H9 (cell line): ENCODE results near the gene CORO7. TPM values are rescaled to one million over a fixed set of nuclear protein-coding genes. Genes with fewer than 3 reads are reported as not detected.

Experiments
- DNase-seq: peaks from one replicate; pipeline ENCODE4 v3.0.0-alpha.2; 2017
- H2AFZ ChIP-seq: one replicate; pipeline ENCODE4 v1.6.1; 2013; ENCODE audit warnings: mild to moderate bottlenecking, low read length, control low read depth, moderate library complexity
- H2AK5ac ChIP-seq: 2 replicates; pipeline ENCODE4 v1.6.1; 2013; ENCODE audit warnings: low read length, control low read depth, mixed read lengths; ENCODE audit not compliant: insufficient read length
- H2BK120ac ChIP-seq: one replicate; pipeline ENCODE4 v1.6.1; 2013; ENCODE audit warnings: low read depth, mild to moderate bottlenecking, low read length, control low read depth, inconsistent platforms; ENCODE audit not compliant: poor library complexity, severe bottlenecking
- H2BK12ac ChIP-seq: 2 replicates; pipeline ENCODE4 v1.6.1; 2013; ENCODE audit warnings: low read length, control low read depth, mixed read lengths, low read depth; ENCODE audit not compliant: insufficient read length
- H2BK15ac ChIP-seq: 2 replicates; pipeline ENCODE4 v1.6.1; 2013; ENCODE audit warnings: low read depth, low read length, control low read depth
- H2BK20ac ChIP-seq: one replicate; pipeline ENCODE4 v1.6.1; 2013; ENCODE audit warnings: low read depth, mild to moderate bottlenecking, low read length, control low read depth, inconsistent platforms; ENCODE audit not compliant: poor library complexity, severe bottlenecking
- H2BK5ac ChIP-seq: 2 replicates; pipeline ENCODE4 v1.6.1; 2013; ENCODE audit warnings: low read length, control low read depth, mixed read lengths; ENCODE audit not compliant: insufficient read length
- H3K14ac ChIP-seq: 2 replicates; pipeline ENCODE4 v1.6.1; 2013; ENCODE audit warnings: low read length, control low read depth; ENCODE audit not compliant: insufficient read depth
- H3K18ac ChIP-seq: 2 replicates; pipeline ENCODE4 v1.6.1; 2013; ENCODE audit warnings: low read depth, mild to moderate bottlenecking, mixed read lengths, low read length, control low read depth; ENCODE audit not compliant: insufficient read length
- H3K23ac ChIP-seq: 2 replicates; pipeline ENCODE4 v1.6.1; 2013; ENCODE audit warnings: low read length, control low read depth, mixed read lengths, low read depth; ENCODE audit not compliant: insufficient read length
- H3K23me2 ChIP-seq: 2 replicates; pipeline ENCODE4 v1.6.1; 2013; ENCODE audit warnings: low read depth, mild to moderate bottlenecking, mixed read lengths, low read length, control low read depth; ENCODE audit not compliant: insufficient read length, poor library complexity, severe bottlenecking
- H3K27ac ChIP-seq: 2 replicates; pipeline ENCODE4 v1.5.1; 2013; ENCODE audit warnings: low read length, control low read depth, mixed read lengths, low read depth; ENCODE audit not compliant: insufficient read length
- H3K27me3 ChIP-seq: 2 replicates; pipeline ENCODE4 v1.6.1; 2013; ENCODE audit warnings: low read length, control low read depth, inconsistent platforms; ENCODE audit not compliant: insufficient read depth
- H3K4ac ChIP-seq: 2 replicates; pipeline ENCODE4 v1.6.1; 2013; ENCODE audit warnings: low read depth, mild to moderate bottlenecking, control low read depth, inconsistent platforms, low read length, moderate library complexity
- H3K4me1 ChIP-seq: 2 replicates; pipeline ENCODE4 v1.6.1; 2013; ENCODE audit warnings: low read length, control low read depth, inconsistent platforms; ENCODE audit not compliant: insufficient read depth
- H3K4me2 ChIP-seq: 2 replicates; pipeline ENCODE4 v1.6.1; 2013; ENCODE audit warnings: low read length, control low read depth, mixed read lengths; ENCODE audit not compliant: insufficient read length, insufficient read depth
- H3K56ac ChIP-seq: 2 replicates; pipeline ENCODE4 v1.6.1; 2013; ENCODE audit warnings: low read depth, mild to moderate bottlenecking, mixed read lengths, low read length, control low read depth; ENCODE audit not compliant: insufficient read length
- H3K79me1 ChIP-seq: 2 replicates; pipeline ENCODE4 v1.6.1; 2013; ENCODE audit warnings: low read depth, mild to moderate bottlenecking, moderate library complexity, low read length, control low read depth, inconsistent platforms; ENCODE audit not compliant: insufficient read depth, poor library complexity, severe bottlenecking
- H3K79me2 ChIP-seq: 2 replicates; pipeline ENCODE4 v1.6.1; 2013; ENCODE audit warnings: low read length, control low read depth, inconsistent platforms; ENCODE audit not compliant: insufficient read depth
- H3K9ac ChIP-seq: 2 replicates; pipeline ENCODE4 v1.6.1; 2013; ENCODE audit warnings: low read length, control low read depth, mixed read lengths; ENCODE audit not compliant: insufficient read length; ENCODE audit errors: extremely low read depth
- H3K9me3 ChIP-seq: one replicate; pipeline ENCODE4 v1.6.1; 2013; ENCODE audit warnings: low read depth, low read length, inconsistent platforms; ENCODE audit not compliant: control insufficient read depth
- H3T11ph ChIP-seq: one replicate; pipeline ENCODE4 v1.6.1; 2013; ENCODE audit warnings: mild to moderate bottlenecking, low read length, control low read depth, inconsistent platforms
- H4K20me1 ChIP-seq: one replicate; pipeline ENCODE4 v1.6.1; 2013; ENCODE audit not compliant: control insufficient read depth, insufficient read length, insufficient read depth
- H4K5ac ChIP-seq: 2 replicates; pipeline ENCODE4 v1.6.1; 2013; ENCODE audit warnings: low read depth, mild to moderate bottlenecking, mixed read lengths, low read length, control low read depth; ENCODE audit not compliant: insufficient read length
- H4K8ac ChIP-seq: replicated peaks from 2 replicates; pipeline ENCODE4 v1.6.1; 2013; ENCODE audit warnings: low read length, control low read depth, mixed read lengths, low read depth; ENCODE audit not compliant: insufficient read length
- H4K91ac ChIP-seq: 2 replicates; pipeline ENCODE4 v1.6.1; 2013; ENCODE audit warnings: low read depth, mild to moderate bottlenecking, moderate library complexity, mixed read lengths, low read length, control low read depth; ENCODE audit not compliant: insufficient read length
- H3K27ac Mint-ChIP-seq, 3 experiments: 2 replicates in 2 of 3; 3 replicates in 1 of 3; pipeline ENCODE4 v1.8.0; 2020 to 2021; ENCODE audit warnings: mixed read lengths in 3 of 3, mild to moderate bottlenecking in 1 of 3, moderate library complexity in 1 of 3
- H3K27me3 Mint-ChIP-seq: 2 replicates; pipeline ENCODE4 v1.8.0; 2021; ENCODE audit warnings: low read depth, mild to moderate bottlenecking, moderate library complexity, mixed read lengths
- H3K36me3 Mint-ChIP-seq, 3 experiments: 2 replicates in 2 of 3; 3 replicates in 1 of 3; pipeline ENCODE4 v1.8.0; 2020 to 2021; ENCODE audit warnings: low read depth in 3 of 3, mixed read lengths in 3 of 3; ENCODE audit not compliant: insufficient read depth in 1 of 3
- H3K4me1 Mint-ChIP-seq, 2 experiments: 2 replicates each; pipeline ENCODE4 v1.8.0; 2020; ENCODE audit warnings: mixed read lengths in 2 of 2
- H3K4me3 Mint-ChIP-seq, 2 experiments: 2 replicates in 1 of 2; 3 replicates in 1 of 2; pipeline ENCODE4 v1.8.0; 2020 to 2021; ENCODE audit warnings: mild to moderate bottlenecking in 2 of 2, mixed read lengths in 2 of 2, moderate library complexity in 1 of 2
- H3K9me3 Mint-ChIP-seq, 2 experiments: 2 replicates in 1 of 2; 3 replicates in 1 of 2; pipeline ENCODE4 v1.8.0; 2020; ENCODE audit warnings: mild to moderate bottlenecking in 2 of 2, mixed read lengths in 2 of 2, moderate library complexity in 1 of 2
- WGBS: extraction: QIAGEN DNeasy Blood & Tissue Kit; methylation state at CpG from one replicate; pipeline ENCODE4 v1.1.7; 2013; ENCODE audit warnings: missing lambda C conversion rate, low lambda C conversion rate, mixed read lengths; ENCODE audit not compliant: insufficient read length; ENCODE audit errors: extremely low coverage; 5-methylcytosine and 5-hydroxymethylcytosine counted together
- total RNA-seq: library from RNA; stranded (reverse); gene quantifications from 2 replicates; pipeline ENCODE4 v1.2.1, GENCODE V29; 2021
- TF ChIP-seq, protein P1 (sequence below): fragments of 200-600 bp; sonication (generic); conservative IDR thresholded peaks from 3 replicates; pipeline ENCODE4 v1.8.0; 2021; ENCODE audit warnings: antibody characterized with exemption, mild to moderate bottlenecking

Gene CORO7
- total RNA-seq, 1 experiment from 2014 or later: 38.4 TPM

DNA sequence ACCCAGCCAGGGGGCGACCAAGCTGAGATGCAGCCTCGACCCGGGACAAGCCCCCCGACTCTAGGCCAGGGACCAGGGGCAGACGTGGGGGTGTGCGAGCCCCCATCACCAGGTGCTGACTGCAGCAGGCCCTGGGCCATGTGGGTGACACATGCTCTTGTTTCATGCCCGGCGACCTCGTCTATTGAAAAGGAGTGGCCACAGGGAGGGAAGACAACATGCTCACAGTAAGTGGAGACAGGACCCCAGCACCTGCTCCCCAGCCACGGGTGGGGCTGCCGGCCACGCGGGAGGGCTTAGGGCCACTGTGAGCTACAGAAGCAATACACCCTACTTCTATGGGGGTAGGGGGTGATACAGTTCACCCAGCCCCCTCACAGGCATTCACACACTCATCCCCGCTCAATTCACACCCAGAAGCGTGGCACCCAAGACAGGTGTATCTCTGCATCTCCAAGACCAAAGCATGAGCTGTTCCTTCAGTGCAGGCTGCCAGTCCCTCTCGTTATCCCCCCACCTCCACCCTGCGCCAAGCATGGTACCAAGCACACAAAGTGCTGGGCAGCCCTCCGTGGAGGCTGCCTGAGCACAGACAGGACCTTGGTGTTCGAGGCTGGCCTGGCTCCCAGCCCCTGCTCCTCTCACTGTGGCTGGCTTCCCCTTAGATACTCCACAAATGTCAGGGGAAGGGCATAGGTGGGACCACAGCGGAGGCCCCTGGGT, 31.2 kb downstream of the CORO7 start:
- H2BK5ac ChIP-seq: no peak overlapping the region
- no CpG with 5 or more reads among the region's 20 CpGs for WGBS
- H3K27ac ChIP-seq: no peak overlapping the region

More for the DNA sequence above, 31.2 kb downstream of the CORO7 start:
- H2BK120ac ChIP-seq: no peak overlapping the region
- Mint-ChIP-seq H3K27me3 (no peaks in the 10 kb centered on the region), H3K9me3 (no peaks in the 10 kb centered on the region), H3K4me3 (no peak overlapping the region; a peak in 1 of 5 replicates), H3K4me1 (peaks cover 14 to 19% of the 10 kb centered on the region in 2 experiments), H3K36me3 (peaks cover 0 to 6% (median 2%) of the 10 kb centered on the region in 3 experiments; a peak in 4 of 7 replicates), H3K27ac (peak overlapping the region in 1 of 3 experiments; percentile 84; a peak in 3 of 7 replicates)
- no peaks in the 10 kb centered on the region; the same call in 1 of the 2 replicates for H3K4me1 ChIP-seq
- H4K20me1 ChIP-seq: no peaks in the 10 kb centered on the region
- no peaks in the 10 kb centered on the region for H3K23me2 ChIP-seq
- no peak overlapping the region for H3K23ac ChIP-seq
- H3K4ac ChIP-seq: no peak overlapping the region
- no peaks in the 10 kb centered on the region for H3K9me3 ChIP-seq
- no peaks in the 10 kb centered on the region for H3K79me1 ChIP-seq
- H2AFZ ChIP-seq: no peak overlapping the region
- H3K4me2 ChIP-seq: no peak overlapping the region
- no peak overlapping the region for H2BK12ac ChIP-seq
- no peak overlapping the region for H3K9ac ChIP-seq
- H3K27me3 ChIP-seq: no peaks in the 10 kb centered on the region
- H2BK15ac ChIP-seq: no peak overlapping the region
- no peak overlapping the region for H3K56ac ChIP-seq
- no peak overlapping the region; the same call in 1 of the 2 replicates for H3K14ac ChIP-seq
- H3T11ph ChIP-seq: no peak overlapping the region
- TF ChIP-seq, protein P1, sequence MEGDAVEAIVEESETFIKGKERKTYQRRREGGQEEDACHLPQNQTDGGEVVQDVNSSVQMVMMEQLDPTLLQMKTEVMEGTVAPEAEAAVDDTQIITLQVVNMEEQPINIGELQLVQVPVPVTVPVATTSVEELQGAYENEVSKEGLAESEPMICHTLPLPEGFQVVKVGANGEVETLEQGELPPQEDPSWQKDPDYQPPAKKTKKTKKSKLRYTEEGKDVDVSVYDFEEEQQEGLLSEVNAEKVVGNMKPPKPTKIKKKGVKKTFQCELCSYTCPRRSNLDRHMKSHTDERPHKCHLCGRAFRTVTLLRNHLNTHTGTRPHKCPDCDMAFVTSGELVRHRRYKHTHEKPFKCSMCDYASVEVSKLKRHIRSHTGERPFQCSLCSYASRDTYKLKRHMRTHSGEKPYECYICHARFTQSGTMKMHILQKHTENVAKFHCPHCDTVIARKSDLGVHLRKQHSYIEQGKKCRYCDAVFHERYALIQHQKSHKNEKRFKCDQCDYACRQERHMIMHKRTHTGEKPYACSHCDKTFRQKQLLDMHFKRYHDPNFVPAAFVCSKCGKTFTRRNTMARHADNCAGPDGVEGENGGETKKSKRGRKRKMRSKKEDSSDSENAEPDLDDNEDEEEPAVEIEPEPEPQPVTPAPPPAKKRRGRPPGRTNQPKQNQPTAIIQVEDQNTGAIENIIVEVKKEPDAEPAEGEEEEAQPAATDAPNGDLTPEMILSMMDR: no peak
- no peak overlapping the region for H4K5ac ChIP-seq
- H2AK5ac ChIP-seq: no peak overlapping the region
- H3K79me2 ChIP-seq: no peaks in the 10 kb centered on the region
- H4K91ac ChIP-seq: no peak overlapping the region
- no peak overlapping the region for H4K8ac ChIP-seq
- no peak overlapping the region for H2BK20ac ChIP-seq
- DNase-seq: no peak
- no peak overlapping the region for H3K18ac ChIP-seq
